DMS153 treated with DMSO at 0.1 percent for 48 hours (cell line): ENCODE data around the gene DESI1.
"Not testable (repeated sequence)": the region's sequence is repeated elsewhere in the genome, so short reads cannot be mapped to it uniquely, and the experiment has no call there.

Experiments used
- DNase-seq: peaks from one replicate; lab custom pipeline; 2025; ENCODE audit not compliant: unreplicated experiment; lab: John Stamatoyannopoulos, UW

DESI1 gene

DNA sequence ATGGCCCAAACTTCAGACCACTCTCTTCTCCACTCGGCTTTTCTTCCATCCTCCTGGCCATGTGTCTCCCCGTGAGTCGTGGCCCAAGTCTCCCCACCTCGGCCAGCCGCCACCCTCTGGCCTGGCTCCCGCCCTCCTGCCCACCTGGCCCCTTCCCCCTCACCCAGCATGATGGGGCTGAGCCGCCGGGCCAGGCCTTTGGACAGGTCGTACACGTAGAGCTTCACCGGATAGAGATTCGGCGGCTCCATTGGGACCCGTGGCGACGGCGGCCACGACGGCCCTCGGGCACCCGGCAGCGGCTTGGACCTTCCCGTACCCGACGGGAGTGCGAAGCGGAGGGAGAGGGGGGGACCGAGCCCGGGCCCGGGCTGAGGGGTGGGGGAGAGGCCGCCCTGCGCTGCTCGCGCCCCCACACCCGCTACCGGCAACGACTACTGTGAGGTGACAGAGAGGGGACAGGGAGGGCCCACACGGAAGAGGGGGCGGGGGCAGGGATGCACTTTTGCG lies at the start of gene DESI1:
Gene DESI1 (minus strand): TSS at position 455 of the 510 bp plus-strand sequence. CDS start 204 bp downstream, at position 251.
- DNase-seq: no peak

DNA sequence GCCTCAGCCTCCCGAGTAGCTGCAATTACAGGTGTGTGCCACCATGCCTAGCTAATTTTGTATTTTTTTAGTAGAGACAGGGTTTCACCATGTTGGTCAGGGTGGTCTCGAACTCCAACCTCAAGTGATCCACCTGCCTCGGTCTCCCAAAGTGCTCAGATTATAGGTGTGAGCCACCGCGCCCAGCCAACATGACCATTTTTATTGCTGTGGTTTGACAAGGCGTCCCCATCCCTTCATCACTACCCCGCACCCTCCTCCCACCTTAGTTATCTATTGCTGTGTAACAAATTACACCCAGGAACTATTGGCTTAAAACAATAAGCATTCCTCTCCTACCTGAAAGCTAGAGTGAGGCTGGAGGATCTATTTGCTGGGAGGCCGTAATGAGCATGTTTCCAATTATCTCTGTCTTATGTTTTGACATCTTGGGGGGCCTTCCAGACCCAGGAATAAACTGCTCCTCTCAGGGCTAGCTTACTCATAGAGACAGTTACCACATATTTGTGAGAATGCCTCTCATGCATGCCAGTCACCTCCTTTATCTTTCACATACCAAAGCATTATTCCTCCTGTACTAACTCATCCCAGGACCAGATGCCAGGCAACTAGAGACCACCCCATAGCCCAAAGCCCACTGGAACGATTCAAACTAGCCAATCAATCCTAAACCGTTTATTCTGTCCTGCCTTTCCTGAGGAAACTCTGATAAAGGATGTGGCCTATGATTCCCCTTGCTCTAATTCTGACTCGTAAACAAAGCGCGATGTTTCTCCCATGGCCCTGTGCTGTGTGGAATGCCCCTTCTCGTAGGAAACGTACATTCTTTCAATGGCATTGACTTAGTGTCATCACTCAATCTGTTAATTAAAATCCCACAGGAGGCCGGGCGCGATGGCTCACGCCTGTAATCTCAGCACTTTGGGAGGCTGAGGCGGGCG lies 48.4 kb upstream of the DESI1 start:
- no peak for DNase-seq

DNA sequence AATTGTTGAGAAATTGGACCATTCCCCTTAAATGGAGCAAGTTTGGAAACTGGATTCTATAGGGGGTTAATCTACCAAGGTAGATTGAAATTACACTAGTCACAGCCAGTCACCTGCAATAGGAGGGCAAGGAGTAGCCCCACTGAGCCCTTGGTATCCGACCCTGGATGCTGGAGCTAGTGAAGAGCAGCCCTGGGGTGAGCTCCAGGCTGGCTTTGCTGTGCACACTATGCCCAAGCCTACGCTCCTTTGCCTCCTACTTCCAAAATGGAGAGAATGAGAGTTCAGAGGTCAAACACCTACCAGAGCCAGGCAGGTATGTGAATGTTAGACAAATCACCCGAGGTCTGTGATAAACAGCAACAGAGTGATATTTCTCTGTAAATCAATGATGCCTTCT lies 44.1 kb upstream of the DESI1 start:
- DNase-seq: no peak

DNA sequence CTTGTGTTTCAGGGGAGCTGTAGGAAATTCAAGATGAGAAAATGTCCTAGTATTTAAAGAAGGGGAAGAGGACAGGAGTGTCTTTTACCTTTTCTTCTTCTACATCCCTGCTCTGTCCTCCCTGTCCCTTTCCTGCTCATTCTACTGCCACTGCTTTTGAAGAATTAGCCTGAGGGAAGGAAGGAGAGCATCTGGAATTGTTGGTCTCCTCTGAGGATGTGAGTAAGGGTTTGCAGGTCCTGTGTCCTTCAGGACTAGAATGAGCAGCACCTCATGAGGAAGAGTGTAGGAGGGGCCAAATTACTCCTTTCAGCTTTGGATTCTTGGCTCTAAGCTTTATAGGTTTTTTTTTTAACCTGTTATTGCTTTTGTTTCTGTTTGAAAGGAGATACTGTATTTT lies 43.6 kb upstream of the DESI1 start:
- DNase-seq: no peak

DNA sequence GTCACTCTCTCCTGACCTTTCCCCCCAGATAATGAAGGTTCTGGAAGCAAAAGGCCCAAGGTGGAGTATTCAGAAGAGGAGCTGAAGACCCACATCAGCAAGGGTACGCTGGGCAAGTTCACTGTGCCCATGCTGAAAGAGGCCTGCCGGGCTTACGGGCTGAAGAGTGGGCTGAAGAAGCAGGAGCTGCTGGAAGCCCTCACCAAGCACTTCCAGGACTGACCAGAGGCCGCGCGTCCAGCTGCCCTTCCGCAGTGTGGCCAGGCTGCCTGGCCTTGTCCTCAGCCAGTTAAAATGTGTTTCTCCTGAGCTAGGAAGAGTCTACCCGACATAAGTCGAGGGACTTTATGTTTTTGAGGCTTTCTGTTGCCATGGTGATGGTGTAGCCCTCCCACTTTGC lies 42.8 kb upstream of the DESI1 start:
- not testable (repeated sequence) for DNase-seq

DNA sequence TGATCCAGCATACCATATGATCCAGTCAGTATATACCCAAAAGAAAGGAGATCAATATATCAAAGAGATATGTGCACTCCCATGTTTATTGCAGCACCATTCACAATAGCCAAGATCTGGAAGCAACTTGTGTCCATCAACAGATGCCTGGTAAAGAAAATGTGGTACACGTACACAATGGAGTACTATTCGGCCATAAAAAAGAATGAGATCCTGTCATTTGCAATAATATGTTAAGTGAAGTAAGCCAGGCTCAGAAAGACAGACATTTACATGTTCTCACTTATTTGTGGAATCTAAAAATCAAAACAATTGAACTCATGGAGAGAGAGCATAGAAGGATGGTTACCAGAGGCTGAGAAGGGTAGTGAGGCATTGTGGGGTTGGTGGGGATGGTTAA lies 40.9 kb upstream of the DESI1 start:
- DNase-seq: no peak

DNA sequence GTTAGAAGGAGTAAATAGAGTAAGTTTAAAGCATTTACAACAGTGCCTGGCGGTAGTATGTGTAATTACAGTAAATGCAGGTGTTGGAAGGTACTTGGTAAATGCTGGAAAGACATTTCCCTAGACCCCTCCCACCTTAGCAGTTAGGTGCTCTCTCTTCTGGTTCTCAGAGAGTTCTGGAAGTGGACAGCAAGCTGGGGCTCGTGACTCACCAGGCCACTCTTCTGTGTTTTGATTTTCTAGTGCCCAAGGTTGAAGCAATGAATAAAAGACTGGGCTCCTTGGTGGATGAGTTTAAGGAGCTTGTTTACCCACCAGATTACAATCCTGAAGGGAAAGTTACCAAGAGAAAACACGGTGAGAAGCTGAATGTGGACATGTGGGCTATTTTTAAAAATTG lies 40.2 kb upstream of the DESI1 start:
- DNase-seq: no peak

DNA sequence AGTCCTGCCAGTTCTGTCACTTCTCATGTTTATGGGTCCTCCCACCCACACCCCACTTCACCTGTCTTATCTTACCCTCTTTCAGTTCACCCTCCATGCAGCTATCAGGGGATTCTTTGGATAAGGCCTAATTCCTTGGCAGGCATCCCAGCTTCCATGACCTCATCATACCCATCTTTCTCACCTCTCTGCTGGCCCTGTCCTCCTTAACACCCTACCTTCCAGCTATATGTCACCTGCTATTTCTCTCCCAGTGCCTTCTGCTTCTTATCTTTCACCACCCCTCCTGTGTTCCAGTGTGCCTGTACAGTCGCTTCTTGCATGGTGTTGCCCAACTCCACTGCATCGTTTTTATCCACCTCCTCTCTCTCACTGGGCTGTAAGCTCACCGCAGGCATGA lies 39.6 kb upstream of the DESI1 start:
- DNase-seq: no peak

DNA sequence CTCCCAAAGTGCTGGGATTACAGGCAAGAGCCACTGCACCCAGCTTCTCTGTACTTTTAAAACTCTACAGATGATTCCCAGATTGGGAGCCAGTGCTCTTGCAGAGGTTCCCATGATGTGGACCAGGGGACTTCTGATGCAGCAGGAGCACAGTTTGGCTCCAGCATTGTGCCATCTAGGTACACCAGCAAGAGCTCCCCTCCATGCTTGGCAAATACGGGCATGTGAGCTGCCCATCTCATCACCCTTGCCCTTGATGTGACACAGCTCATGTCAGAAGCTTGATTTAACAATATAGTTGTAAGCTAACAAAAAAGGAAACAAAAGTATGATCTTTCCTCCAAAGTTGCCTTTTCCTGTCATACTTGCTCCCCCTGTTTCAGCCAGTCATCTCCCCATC lies 39.1 kb upstream of the DESI1 start:
- DNase-seq: no peak

DNA sequence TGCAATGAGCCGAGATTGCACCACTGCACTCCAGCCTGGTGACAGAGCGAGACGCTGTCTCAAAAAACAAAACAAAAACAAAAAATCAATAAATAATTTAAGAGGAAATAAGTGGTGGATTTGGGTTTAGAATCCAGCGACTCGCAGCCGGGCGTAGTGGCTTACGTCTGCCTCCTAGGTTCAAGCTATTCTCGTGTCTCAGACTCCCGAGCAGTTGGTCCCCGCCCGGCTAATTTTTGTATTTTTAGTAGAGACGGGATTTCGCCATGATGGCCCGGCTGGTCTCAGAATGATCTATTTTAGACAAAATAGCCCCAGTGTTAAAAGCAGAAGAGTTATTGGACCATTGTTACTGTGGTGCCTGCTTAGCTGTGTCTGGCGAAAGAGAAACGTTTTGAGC lies 38.0 kb upstream of the DESI1 start:
- no peak for DNase-seq

DNA sequence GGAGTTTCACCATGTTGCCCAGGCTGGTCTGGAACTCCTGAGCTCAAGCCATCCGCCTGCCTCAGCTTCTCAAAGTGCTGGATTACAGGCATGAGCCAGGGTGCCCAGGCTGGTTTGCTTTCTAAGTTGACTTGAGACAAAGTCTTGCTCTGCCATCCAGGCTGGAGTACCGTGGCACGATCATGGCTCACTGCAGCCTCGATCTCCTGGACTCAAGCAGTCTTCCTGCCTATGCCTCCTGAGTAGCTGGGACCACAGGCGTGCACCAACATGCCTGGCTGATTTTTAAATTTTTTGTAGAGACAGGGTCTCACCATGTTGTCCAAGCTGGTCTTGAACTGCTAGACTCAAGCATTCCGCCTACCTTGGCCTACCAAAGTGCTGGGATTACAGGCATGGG lies 36.9 kb upstream of the DESI1 start:
- no peak for DNase-seq

DNA sequence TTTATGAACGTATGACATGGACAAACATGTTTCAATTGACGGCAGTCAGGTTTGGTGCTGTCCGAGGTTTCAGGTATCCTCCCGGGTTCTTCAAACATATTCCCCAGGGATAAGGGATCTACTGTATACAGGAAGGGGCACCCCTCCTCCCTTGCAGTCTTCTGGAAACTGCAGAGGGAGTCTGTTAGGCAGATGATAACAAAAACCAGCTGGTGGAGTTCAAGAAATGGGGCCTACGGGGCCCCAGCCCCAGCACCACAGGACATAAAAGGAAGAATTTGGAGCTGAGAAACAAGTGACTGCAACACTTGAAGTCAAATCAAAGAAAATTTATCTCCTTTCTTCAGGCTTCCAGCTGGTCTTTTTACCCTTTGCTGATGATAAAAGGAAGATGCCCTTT lies 35.7 kb upstream of the DESI1 start:
- no peak for DNase-seq

DNA sequence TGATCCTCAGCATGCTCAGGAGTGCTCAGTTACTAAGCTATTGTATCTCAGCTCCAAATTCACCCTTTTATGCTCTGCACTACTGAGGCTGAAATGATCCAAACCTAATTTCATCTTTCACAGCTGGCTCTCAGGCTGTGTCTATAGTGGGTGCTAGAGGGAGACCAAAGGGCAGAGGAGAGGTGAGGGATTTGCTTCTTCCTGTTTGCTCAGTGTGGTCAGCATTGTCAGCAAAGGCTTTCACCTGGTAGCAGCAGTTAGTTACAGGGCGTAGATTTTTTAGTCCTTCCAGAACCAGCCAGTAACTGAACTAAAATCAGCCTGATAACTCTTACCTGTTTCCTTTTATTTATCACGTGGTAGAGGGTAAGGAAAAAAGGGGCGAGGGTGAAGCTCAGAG lies 33.5 kb upstream of the DESI1 start:
- no peak for DNase-seq

DNA sequence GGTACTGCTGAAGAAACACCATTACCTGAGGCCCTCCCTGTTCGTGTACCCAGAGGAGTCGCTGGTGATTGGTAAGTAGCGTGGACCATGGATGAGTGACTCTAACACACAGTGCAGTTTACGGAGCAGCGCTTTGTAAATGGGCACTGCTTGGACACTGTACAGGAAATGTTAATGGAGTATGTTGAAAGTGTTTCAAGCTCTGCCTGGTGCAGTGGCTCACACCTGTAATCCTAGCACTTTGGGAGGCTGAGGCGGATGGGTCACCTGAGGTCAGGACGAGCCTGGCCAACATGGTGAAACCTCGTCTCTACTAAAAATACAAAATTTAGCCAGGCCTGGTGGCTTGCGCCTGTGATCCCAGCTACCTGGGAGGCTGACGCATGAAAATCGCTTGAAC lies 30.0 kb upstream of the DESI1 start:
- no peak for DNase-seq

DNA sequence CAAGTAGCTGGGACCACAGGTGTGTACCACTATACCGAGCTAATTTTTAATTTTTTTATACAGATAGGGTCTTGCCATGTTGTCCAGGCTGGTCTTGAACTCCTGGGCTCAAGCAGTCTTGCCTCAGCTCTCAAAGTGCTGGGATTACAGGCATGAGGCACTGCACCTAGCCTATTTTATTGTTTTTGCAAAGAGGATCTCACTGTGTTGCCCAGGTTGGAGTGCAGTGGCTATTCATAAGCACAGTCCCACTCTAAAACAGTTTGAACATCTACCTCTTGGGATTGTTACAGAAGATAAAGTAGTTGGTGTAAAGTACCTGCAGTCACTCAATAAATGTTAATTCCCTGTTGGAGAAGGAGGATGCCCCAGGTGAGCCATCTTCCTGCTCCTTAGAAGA lies 29.4 kb upstream of the DESI1 start:
- DNase-seq: no peak

DNA sequence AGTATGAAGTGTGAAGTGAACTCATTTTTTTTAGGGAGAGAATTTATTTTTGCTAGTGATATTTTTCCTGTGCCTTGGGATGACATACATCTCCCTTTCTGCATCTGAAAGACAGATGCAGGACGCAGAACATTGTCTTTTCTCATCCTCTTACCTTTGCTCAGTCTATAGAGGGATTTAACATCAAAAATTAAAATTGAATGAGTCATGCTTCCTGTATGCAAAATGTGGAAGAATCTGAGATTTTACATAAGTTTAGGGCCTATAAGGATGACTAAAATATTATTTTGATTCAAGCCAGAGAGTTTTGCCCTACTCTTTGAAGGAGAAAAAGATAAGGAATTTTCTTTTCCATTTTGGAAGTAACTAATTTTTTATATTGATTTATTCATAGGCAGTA lies 27.6 kb upstream of the DESI1 start:
- no peak for DNase-seq

DNA sequence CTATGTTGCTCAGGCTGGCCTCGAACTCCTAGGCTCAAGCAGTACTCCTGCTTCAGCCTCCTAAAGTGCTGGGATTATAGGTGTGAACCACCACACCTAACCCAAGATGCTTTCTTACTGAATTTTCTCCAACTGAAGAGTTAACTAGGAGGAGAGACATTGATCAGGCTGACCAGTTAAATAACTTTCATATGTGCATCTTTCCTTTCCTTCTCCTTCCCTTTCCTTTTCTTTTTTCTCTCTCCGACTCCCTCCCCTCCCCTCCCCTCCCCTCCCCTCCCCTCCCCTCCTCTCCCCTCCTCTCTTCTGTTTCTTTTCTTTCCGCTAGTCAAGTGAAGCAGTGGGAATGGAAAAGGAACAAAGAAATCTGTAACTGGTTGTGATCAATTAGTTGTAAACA lies 26.9 kb upstream of the DESI1 start:
- DNase-seq: no peak

DNA sequence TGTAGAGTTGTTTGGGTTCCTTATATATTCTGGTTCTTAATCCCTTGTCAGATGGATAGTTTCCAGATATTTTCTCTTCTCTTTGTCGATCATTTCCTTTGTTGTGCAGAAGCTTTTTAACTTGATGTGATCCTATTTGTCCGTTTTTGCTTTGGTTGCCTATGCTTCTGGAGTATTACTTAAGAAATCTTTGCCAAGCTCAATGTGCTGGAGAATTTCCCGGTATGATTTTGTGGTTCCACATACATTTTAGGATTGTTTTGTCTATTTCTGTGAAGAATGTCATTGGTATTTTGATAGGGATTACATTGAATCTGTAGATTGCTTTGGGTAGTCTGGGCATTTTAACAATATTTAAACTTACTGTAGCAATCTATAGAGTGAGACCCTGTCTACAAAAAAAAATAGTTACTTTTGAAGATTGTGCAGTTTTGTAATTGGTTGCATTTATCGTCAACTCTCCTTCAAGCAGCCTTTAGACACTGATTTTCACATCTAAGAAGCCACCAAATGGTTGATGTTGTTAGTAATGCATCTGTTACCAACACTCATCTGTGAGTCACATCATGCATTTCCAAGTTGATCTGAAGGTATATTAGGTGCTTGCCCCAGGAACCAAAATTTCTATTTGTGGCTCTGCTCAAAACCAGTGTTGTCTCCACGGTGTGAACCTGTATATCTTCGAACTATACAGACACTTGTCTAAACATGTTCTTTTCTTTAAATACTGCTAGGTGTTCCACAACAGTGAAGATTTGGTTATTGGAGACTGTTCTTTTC lies 21.7 kb upstream of the DESI1 start:
- no peak for DNase-seq

DNA sequence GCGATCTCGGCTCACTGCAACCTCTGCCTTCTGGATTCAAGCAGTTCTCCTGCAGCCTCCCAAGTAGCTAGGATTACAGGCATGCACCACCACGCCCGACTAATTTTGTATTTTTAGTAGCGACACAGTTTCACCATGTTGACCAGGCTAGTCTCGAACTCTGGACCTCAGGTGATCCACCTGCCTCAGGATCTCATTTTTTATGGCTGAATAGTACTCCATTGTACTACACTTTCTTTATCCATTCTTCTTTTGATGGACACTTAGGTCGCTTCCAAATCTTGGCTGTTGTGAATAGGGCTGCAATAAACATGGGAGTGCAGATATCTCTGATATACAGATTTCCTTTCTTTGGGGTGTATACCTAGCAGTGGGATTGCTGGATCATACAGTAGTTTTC lies 21.0 kb upstream of the DESI1 start:
- no peak for DNase-seq

DNA sequence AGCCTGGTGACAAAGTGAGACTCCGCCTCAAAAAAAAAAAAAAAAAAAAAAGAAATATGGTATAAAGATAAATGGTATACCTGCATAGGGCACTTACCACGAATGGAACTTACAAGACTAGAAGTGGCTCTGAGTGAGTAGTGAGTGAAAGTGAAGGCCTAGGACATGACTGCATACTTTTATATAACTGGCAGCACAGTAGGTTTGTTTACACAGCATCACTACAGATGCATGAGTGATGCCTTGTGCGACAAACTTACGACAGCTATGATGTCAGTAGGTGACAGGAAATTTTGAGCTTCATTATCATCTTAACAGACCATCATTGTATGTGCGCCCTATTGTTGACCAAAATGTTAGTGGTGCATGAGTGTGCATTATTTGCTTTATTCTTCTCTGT lies 17.9 kb upstream of the DESI1 start:
- DNase-seq: no peak

DNA sequence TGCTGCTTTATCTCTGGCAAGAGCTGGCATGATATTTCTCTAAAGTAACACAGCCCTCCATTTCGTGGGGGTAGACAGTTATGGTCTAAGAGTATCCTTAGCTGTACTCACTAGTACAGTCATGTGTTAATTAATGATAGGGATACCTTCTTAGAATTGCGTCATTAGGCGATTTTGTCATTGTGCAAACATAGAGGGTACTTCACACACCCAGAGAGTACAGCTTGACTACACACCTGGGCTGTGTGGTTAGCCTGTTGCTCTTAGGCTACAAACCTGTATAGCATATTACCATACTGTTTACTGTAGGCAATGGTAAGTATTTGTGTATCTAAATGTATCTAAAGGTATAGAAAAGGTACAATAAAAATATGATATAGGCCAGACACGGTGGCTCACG lies 17.3 kb upstream of the DESI1 start:
- no peak for DNase-seq

DNA sequence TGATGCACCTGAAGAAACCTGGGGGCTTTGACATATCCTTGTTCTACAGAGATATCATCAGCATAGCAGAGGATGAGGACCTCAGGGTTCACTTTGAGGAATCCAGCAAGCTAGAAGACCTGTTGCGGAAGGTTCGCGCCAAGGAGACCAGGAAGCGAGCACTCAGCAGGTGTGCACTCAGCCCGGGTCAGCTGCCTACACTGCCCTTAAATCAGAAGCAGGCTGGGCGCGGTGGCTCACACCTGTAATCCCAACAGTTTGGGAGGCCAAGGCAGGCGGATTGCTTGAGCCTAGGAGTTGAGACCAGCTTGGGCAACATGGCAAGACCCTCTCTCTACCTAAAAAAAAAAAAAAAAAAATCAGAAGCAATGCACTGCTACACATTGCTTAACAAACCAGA lies 16.8 kb upstream of the DESI1 start:
- DNase-seq: not testable (repeated sequence)
